Gastroesophageal sphincter (tissue), 4 donors: ENCODE results near the gene ATG4C. TPM values are rescaled to one million over a fixed set of nuclear protein-coding genes. Genes with fewer than 3 reads are reported as not detected.

Source experiments
- ATAC-seq: fragments of 150-250 bp; one replicate; pipeline ENCODE4 v1.9.1; 2016; ENCODE audit warnings: mild to moderate bottlenecking, moderate library complexity
- H3K27ac ChIP-seq, 4 donors: fragments of 200-600 bp; sonication (generic) in 3 of 4; 1 replicate in 3 of 4; 2 replicates in 1 of 4; pipeline ENCODE4 v1.5.1; 2016 to 2019
- H3K27me3 ChIP-seq: fragments of 200-600 bp; sonication (generic); one replicate; pipeline ENCODE4 v1.5.1; 2019
- H3K36me3 ChIP-seq, 2 donors: fragments of 200-600 bp; sonication (generic); one replicate each; pipeline ENCODE4 v1.5.1; 2019; ENCODE audit warnings: control low read depth in 1 of 2
- H3K4me1 ChIP-seq, 3 donors: fragments of 200-600 bp; sonication (generic); 1 replicate in 2 of 3; 2 replicates in 1 of 3; pipeline ENCODE4 v1.5.1; 2016 to 2019; ENCODE audit warnings: control low read depth in 2 of 3
- H3K4me3 ChIP-seq, 2 donors: fragments of 200-600 bp; sonication (generic); one replicate each; pipeline ENCODE4 v1.5.1; 2019; ENCODE audit warnings: mild to moderate bottlenecking in 1 of 2, moderate library complexity in 1 of 2
- H3K9me3 ChIP-seq, 3 donors: fragments of 200-600 bp; sonication (generic); one replicate each; pipeline ENCODE4 v1.5.1; 2017 to 2019; ENCODE audit warnings: control low read depth in 2 of 3
- CTCF ChIP-seq, 4 experiments: fragments of 200-600 bp in 2 of 4; fragments of 450-650 bp in 2 of 4; sonication (generic) in 1 of 4; IDR thresholded peaks; one replicate each; pipeline ENCODE4 v1.5.1; 2017 to 2019; ENCODE audit warnings: antibody characterized with exemption in 4 of 4, mild to moderate bottlenecking in 2 of 4, moderate library complexity in 2 of 4
- POLR2AphosphoS5 ChIP-seq: sonication (generic); formaldehyde crosslinking; IDR thresholded peaks from one replicate; pipeline ENCODE4 v1.6.1; 2017; ENCODE audit warnings: antibody characterized with exemption
- total RNA-seq, 4 donors: library from RNA; depleted of rRNA; stranded (reverse); fragments of >200 nt; gene quantifications; one replicate each; pipeline ENCODE4 v1.1.0, GENCODE V29; 2016

ATG4C gene
- total RNA-seq, 4 donors from 2014 or later, result 6.1 to 10.1 (median 8.7) TPM

- H3K4me3 ChIP-seq, result no peak overlapping the region
- peaks cover 14% of the 10 kb centered on the region for H3K27me3 ChIP-seq
- no peaks in the 10 kb centered on the region for H3K9me3 ChIP-seq
- no peak for ATAC-seq
- no peaks in the 10 kb centered on the region for H3K36me3 ChIP-seq
- no peaks in the 10 kb centered on the region for H3K4me1 ChIP-seq
- no peak overlapping the region for H3K27ac ChIP-seq
- TF ChIP-seq POLR2AphosphoS5 (no peak), CTCF (IDR thresholded peaks at IDR 0.05) (peak in 1 of 4 experiments; percentile 28)
Measured at GRCh38 chr1:62912028-62912638, 128.2 kb downstream of the ATG4C start.

Other genes with a start within 250 kb of the ATG4C start
- not detected for gene ANGPTL3, start 186.6 kb upstream of the ATG4C start, total RNA-seq
- 10 to 100 TPM; 30.2 to 50.7 (median 36.2) TPM for gene DOCK7, start 95.7 kb upstream of the ATG4C start, total RNA-seq